Lower leg skin (tissue), 3 donors: ENCODE data around the gene HEATR9.

ENCODE experiments used
- CTCF ChIP-seq, 3 donors: fragments of 450-650 bp; IDR thresholded peaks; one replicate each; pipeline ENCODE4 v1.5.1; 2016; ENCODE audit warnings: antibody characterized with exemption in 3 of 3, mild to moderate bottlenecking in 3 of 3, moderate library complexity in 2 of 3
- POLR2A ChIP-seq, 2 donors: fragments of 450-650 bp; IDR thresholded peaks; one replicate each; pipeline ENCODE4 v1.6.1; 2016 to 2017; ENCODE audit warnings: antibody characterized with exemption in 2 of 2, mild to moderate bottlenecking in 1 of 2, moderate library complexity in 1 of 2

GRCh38 chr17:35808240-35808961 is 60.3 kb downstream of the HEATR9 start:
- TF ChIP-seq POLR2A (IDR thresholded peaks at IDR 0.05) (no peak), CTCF (IDR thresholded peaks at IDR 0.05) (no peak)
